HepG2 (cell line): ENCODE results near the gene SPEM2. TPM values are rescaled to one million over a fixed set of nuclear protein-coding genes. Genes with fewer than 3 reads are reported as not detected.

ENCODE experiments used
- DR1 ChIP-seq: sonication (generic); formaldehyde crosslinking; IDR thresholded peaks from 2 replicates; pipeline ENCODE4 v1.8.0; 2021; ENCODE audit warnings: mild to moderate bottlenecking, missing genetic modification reagents, inconsistent platforms
- DRAP1 ChIP-seq: IDR thresholded peaks from 2 replicates; pipeline ENCODE4 v1.6.1; 2016; ENCODE audit warnings: missing genetic modification reagents, missing compliant biosample characterization
- EED ChIP-seq: sonication (generic); formaldehyde crosslinking; IDR thresholded peaks from 2 replicates; pipeline ENCODE4 v1.5.0; 2020; ENCODE audit warnings: mild to moderate bottlenecking, missing genetic modification reagents
- EZH2 ChIP-seq: conservative IDR thresholded peaks from 2 replicates; pipeline ENCODE4 v1.6.1; 2012; ENCODE audit warnings: mild to moderate bottlenecking, low read depth, low read length, moderate library complexity
- HHEX ChIP-seq: IDR thresholded peaks from 2 replicates; pipeline ENCODE4 v1.6.1; 2016; ENCODE audit warnings: control low read depth
- HNF4A ChIP-seq: sonication (generic); formaldehyde crosslinking; IDR thresholded peaks from 2 replicates; pipeline ENCODE4 v1.4.0; 2020; ENCODE audit warnings: missing genetic modification reagents
- JUND ChIP-seq: sonication (generic); formaldehyde crosslinking; IDR thresholded peaks from 2 replicates; pipeline ENCODE4 v1.8.0; 2022; ENCODE audit warnings: mild to moderate bottlenecking, missing genetic modification reagents
- KDM6A ChIP-seq: IDR thresholded peaks from 2 replicates; pipeline ENCODE4 v1.6.1; 2016; ENCODE audit warnings: low read depth
- NFE2L2 ChIP-seq: fragments of 150-350 bp; IDR thresholded peaks from 2 replicates; pipeline ENCODE4 v1.6.1; 2014; ENCODE audit warnings: low read length
- NFIC ChIP-seq: IDR thresholded peaks from 2 replicates; pipeline ENCODE4 v1.6.1; 2012; ENCODE audit warnings: mild to moderate bottlenecking, low read length, inconsistent platforms
- NFYB ChIP-seq: sonication (generic); formaldehyde crosslinking; IDR thresholded peaks from 2 replicates; pipeline ENCODE4 v1.4.0; 2020; ENCODE audit warnings: missing genetic modification reagents
- PRDM10 ChIP-seq: sonication (generic); formaldehyde crosslinking; IDR thresholded peaks from 2 replicates; pipeline ENCODE4 v1.4.0; 2020; ENCODE audit warnings: low read depth, missing genetic modification reagents
- SNAI1 ChIP-seq: sonication (generic); formaldehyde crosslinking; IDR thresholded peaks from 2 replicates; pipeline ENCODE4 v1.5.0; 2020; ENCODE audit warnings: mild to moderate bottlenecking, missing genetic modification reagents, borderline replicate concordance
- TMF1 ChIP-seq: sonication (generic); formaldehyde crosslinking; IDR thresholded peaks from 2 replicates; pipeline ENCODE4 v1.8.1; 2022; ENCODE audit warnings: low read depth, missing genetic modification reagents
- YY1 ChIP-seq: IDR thresholded peaks from 2 replicates; pipeline ENCODE4 v1.6.1; 2011; ENCODE audit warnings: low read length, low read depth, moderate library complexity, mild to moderate bottlenecking; ENCODE audit not compliant: insufficient read depth, insufficient replicate concordance
- ZNF121 ChIP-seq: sonication (generic); formaldehyde crosslinking; IDR thresholded peaks from 2 replicates; pipeline ENCODE4 v1.5.0; 2020; ENCODE audit warnings: mild to moderate bottlenecking, missing genetic modification reagents
- ZNF570 ChIP-seq: sonication (generic); formaldehyde crosslinking; IDR thresholded peaks from 2 replicates; pipeline ENCODE4 v1.4.0; 2020; ENCODE audit warnings: mild to moderate bottlenecking, missing genetic modification reagents, borderline replicate concordance
- ZNF607 ChIP-seq: sonication (generic); formaldehyde crosslinking; IDR thresholded peaks from 2 replicates; pipeline ENCODE4 v1.5.1; 2020; ENCODE audit warnings: missing genetic modification reagents, mild to moderate bottlenecking, borderline replicate concordance
- polyA plus RNA-seq, 8 experiments: library from polyadenylated mRNA; depleted of rRNA in 3 of 8; stranded (reverse) in 7 of 8; unstranded in 1 of 8; fragments of >200 nt; fragmentation: Illumina TruSeq in 4 of 8; extraction: Trizol in 4 of 8; gene quantifications; 2 replicates each; pipeline versions ENCODE4 v1.2.1 to v1.2.3, GENCODE V29; 2011 to 2016; ENCODE audit warnings: low read depth in 4 of 8, missing spikeins in 1 of 8, mixed read lengths in 1 of 8; ENCODE audit not compliant: insufficient read depth in 1 of 8
- total RNA-seq, 5 experiments: library from RNA; depleted of rRNA; stranded (reverse); fragments of >200 nt; fragmentation: Illumina TruSeq; extraction: Trizol; gene quantifications; 2 replicates each; pipeline ENCODE4 v1.2.3, GENCODE V29; 2016; ENCODE audit warnings: low read depth in 1 of 5
- TF ChIP-seq, protein P1 (sequence below): sonication (generic); formaldehyde crosslinking; IDR thresholded peaks from 2 replicates; pipeline ENCODE4 v1.9.0; 2022; ENCODE audit warnings: missing genetic modification reagents, mild to moderate bottlenecking, borderline replicate concordance
- TF ChIP-seq, protein P2 (sequence below): sonication (generic); formaldehyde crosslinking; IDR thresholded peaks from 2 replicates; pipeline ENCODE4 v1.4.0; 2020; ENCODE audit warnings: mild to moderate bottlenecking, missing genetic modification reagents
- TF ChIP-seq, protein P3 (sequence below): sonication (generic); formaldehyde crosslinking; IDR thresholded peaks from 2 replicates; pipeline ENCODE4 v1.5.1; 2020; ENCODE audit warnings: missing genetic modification reagents, mild to moderate bottlenecking, borderline replicate concordance

SPEM2 gene
- total and polyA plus RNA-seq, 2 of the 13 experiments (the other 11 are each of a cell fraction or from before 2014, with no cell fraction given), result not detected

DNA sequence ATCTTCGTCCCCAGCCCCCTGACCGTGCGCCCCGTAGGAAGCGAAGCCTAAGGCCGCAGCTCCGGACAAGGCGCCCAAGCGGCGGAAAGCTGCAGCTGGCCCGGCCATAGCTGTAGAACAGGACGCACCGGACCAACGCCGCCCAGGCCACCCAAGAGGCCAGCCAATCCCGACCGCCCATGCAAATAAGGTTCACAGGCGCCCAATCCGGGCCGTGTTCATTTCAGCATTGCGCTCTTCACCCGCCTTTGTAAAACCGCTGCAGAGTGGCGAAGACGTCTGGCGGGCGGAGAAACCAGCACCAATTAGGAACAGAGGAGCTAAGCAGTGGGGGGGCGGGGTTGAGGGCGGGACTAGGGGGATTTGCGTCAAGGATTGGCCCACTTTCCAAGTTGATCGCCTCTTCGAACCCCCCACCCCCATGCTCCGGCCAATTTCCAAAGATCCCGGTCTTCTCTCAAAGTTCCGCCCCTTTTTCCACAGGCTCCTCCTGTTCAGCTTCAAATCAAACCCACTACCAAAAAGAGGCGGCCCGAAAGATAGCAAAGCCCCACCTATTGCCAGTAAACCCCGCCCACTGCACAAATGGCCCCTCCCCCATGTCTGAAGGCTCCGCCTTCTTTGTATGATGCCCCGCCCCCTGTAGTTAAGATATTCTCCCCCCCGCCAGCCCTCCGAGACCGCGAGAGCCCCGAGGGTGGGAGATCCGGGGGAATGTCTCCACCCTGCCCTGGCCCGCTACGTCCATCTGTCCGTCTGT lies 21.3 kb upstream of the SPEM2 start, which contains the start of gene TMEM256 (continued):
- TF ChIP-seq, protein P1, sequence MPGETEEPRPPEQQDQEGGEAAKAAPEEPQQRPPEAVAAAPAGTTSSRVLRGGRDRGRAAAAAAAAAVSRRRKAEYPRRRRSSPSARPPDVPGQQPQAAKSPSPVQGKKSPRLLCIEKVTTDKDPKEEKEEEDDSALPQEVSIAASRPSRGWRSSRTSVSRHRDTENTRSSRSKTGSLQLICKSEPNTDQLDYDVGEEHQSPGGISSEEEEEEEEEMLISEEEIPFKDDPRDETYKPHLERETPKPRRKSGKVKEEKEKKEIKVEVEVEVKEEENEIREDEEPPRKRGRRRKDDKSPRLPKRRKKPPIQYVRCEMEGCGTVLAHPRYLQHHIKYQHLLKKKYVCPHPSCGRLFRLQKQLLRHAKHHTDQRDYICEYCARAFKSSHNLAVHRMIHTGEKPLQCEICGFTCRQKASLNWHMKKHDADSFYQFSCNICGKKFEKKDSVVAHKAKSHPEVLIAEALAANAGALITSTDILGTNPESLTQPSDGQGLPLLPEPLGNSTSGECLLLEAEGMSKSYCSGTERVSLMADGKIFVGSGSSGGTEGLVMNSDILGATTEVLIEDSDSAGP, result no peak; the same call in 1 of the 2 replicates
- TF ChIP-seq PRDM10 (peak; percentile 75; the same call in 1 of the 2 replicates), EED (CRISPR knock-in tag) (0 out of 2 replicates have a peak, but pooled peaks have one; percentile 58), NFIC (no peak), HNF4A (CRISPR knock-in tag) (peak; percentile 36), DRAP1 (CRISPR knock-in tag) (peak; percentile 90), ZNF607 (CRISPR knock-in tag) (peak; percentile 81; the same call in 1 of the 2 replicates), NFYB (peak; percentile 86), DR1 (CRISPR knock-in tag) (peak; percentile 88), YY1 (peak; percentile 90), JUND (CRISPR knock-in tag) (no peak), HHEX (CRISPR knock-in tag) (peak; percentile 57; the same call in 1 of the 2 replicates), NFE2L2 (no peak), SNAI1 (CRISPR knock-in tag) (peak; percentile 48; the same call in 1 of the 2 replicates), ZNF121 (CRISPR knock-in tag) (no peak), ZNF570 (CRISPR knock-in tag) (no peak), TMF1 (0 out of 2 replicates have a peak, but pooled peaks have one; percentile 52), EZH2 (no peak), KDM6A (CRISPR knock-in tag) (no peak)
- TF ChIP-seq, protein P2, sequence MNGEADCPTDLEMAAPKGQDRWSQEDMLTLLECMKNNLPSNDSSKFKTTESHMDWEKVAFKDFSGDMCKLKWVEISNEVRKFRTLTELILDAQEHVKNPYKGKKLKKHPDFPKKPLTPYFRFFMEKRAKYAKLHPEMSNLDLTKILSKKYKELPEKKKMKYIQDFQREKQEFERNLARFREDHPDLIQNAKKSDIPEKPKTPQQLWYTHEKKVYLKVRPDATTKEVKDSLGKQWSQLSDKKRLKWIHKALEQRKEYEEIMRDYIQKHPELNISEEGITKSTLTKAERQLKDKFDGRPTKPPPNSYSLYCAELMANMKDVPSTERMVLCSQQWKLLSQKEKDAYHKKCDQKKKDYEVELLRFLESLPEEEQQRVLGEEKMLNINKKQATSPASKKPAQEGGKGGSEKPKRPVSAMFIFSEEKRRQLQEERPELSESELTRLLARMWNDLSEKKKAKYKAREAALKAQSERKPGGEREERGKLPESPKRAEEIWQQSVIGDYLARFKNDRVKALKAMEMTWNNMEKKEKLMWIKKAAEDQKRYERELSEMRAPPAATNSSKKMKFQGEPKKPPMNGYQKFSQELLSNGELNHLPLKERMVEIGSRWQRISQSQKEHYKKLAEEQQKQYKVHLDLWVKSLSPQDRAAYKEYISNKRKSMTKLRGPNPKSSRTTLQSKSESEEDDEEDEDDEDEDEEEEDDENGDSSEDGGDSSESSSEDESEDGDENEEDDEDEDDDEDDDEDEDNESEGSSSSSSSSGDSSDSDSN (CRISPR knock-in tag), result peak; percentile 4; the same call in 1 of the 2 replicates
- TF ChIP-seq, protein P3, sequence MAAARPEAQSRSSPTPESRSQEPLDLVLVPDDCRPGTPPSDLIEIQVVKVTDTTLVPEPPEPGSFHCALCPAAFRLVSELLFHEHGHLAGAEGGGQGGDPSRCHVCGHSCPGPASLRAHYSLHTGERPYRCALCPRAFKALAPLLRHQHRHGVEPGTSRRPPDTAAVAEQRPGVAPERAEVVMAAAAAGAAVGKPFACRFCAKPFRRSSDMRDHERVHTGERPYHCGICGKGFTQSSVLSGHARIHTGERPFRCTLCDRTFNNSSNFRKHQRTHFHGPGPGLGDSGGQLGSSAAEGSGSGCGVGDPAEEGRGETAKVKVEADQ (CRISPR knock-in tag), result no peak
